Superior temporal gyrus (tissue), 1 donor: ENCODE measurements around the gene IL22RA2.
"Not testable (repeated sequence)": the region's sequence is repeated elsewhere in the genome, so short reads cannot be mapped to it uniquely, and the experiment has no call there.

Experiments
- DNase-seq: peaks from one replicate; pipeline ENCODE4 v3.0.0-alpha.2; 2016; ENCODE audit errors: extremely low spot score

The IL22RA2 gene, protein sequence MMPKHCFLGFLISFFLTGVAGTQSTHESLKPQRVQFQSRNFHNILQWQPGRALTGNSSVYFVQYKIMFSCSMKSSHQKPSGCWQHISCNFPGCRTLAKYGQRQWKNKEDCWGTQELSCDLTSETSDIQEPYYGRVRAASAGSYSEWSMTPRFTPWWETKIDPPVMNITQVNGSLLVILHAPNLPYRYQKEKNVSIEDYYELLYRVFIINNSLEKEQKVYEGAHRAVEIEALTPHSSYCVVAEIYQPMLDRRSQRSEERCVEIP

DNA sequence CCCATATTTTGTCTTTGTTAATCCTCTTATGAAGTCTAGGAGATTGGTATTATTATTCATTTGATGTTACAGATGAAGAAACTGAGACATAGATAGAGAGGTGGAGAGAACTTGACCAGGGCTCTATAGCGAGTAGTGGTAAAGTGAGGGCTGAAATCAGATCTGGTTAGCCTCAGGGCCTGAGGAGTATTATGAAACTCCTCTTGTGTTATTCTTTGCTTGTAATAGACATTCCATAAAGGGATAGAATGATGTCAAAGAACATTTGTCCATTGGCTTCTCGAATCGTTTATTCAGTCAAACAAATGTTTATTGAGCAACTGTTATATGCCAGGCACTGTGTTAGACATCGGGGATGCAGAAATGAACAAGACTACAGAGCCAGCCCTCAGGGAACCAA, at the start of gene IL22RA2:
TSS of gene IL22RA2 (minus strand) at position 144 of the 400 bp plus-strand sequence. CDS start 11,895 bp downstream, outside the sequence.
- DNase-seq, result no peak

DNA sequence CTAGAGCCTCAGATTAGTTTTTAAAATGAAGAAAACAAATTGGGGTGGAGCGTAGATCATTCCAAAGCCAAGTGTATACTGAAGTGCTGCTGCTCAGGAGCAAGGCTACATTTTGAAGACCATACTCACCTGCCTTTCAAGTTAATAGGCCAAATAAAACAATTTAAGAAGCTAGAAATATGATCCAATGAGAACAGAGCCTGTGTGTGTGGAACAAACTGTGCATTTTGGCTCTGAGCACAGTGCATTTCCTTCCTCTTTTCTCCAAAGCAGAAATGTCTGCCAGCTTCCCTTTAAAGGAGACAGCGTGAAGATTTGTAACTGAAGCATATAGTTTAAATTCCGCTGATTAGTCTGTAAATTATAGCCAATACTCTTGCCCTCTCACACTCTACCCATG, 48.9 kb upstream of the IL22RA2 start:
- DNase-seq, result no peak

DNA sequence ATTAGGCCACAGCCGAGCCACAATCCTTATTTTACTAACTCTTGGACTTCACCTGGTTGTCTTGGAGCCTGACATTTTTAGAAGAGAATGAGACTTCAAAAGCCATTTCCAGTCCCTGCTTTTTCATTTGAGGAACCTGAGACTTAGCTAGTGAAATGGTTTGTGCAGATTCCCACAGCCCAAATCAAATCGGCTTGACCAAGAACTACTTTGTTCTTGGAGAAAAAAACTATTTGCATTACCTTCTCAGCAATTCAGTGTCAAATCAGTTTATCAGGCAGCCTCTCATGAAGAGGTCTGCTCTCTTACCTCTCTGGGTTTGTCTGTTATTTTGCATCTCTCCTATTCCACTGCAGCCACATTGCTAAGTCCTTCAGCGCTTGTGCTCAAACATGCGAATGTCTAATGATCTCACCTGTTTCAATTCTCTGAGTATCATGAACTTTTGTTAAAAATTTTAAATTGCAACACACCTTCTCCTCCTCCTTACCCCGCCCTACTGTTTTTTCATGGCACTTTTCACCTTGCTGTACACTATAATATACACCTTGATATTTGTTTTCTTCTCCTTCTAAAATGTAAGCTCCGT, 46.3 kb upstream of the IL22RA2 start:
- DNase-seq, result no peak

DNA sequence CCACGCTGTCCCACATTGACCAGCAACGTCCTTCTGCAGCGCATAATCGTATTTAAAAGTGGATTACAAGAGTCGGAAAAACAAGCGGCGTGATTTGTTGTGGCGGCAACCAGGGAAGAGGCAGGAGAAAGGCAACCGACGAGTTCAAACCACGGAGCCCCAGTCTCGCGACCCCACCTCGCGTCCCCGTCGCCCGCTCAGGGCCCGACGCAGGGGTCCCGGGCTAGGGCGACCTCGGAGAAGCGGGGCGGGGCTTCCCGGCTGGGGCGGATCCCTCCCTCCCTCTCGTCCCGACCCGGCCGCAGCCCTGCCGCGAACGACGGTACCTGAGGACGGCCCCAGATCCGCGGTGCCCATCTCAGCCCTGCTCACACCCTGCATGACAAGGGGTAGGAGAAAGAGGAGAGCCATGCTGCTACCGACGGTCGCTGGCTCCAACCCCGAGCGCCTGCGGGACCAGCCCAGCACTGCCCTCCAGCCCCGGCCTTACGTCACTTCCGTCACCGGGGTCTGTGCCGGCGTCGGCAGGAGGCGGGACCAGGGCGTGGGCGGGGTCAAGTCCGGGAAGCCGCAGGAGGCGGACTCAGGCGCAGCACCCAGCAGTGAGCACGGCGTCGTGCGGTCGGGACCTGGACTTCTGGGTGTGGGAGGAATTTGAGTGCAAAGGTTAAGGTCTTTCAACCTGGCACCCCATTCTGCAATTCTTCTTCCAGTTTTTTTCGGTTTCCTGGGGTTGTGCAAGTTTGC, 45.6 kb upstream of the IL22RA2 start, which contains the start of gene IFNGR1:
TSS of gene IFNGR1 (minus strand) at position 469 of the 747 bp plus-strand sequence. CDS start at position 411, 58 bp downstream.
- DNase-seq, result peak; percentile 96

DNA sequence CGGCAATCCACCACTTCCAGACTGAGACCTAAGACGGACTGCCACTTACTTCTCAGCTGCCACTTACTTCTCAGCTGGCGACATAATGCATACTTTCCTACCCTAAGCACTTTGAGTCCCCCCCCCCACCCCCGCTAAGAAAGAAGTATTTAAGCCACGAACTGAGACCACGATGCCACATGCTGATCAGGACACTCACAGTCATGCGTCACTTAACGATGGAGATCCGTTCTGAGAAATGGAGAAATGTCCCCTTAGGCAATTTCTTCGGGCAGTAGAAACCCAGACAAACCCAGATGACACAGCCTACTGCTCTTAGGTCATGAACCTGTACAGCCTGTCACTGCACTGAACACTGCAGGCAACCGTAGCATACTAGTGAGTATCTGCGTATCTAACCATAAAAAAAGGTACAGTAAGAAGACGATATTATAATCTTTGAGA, 45.1 kb upstream of the IL22RA2 start:
- DNase-seq, result no peak

DNA sequence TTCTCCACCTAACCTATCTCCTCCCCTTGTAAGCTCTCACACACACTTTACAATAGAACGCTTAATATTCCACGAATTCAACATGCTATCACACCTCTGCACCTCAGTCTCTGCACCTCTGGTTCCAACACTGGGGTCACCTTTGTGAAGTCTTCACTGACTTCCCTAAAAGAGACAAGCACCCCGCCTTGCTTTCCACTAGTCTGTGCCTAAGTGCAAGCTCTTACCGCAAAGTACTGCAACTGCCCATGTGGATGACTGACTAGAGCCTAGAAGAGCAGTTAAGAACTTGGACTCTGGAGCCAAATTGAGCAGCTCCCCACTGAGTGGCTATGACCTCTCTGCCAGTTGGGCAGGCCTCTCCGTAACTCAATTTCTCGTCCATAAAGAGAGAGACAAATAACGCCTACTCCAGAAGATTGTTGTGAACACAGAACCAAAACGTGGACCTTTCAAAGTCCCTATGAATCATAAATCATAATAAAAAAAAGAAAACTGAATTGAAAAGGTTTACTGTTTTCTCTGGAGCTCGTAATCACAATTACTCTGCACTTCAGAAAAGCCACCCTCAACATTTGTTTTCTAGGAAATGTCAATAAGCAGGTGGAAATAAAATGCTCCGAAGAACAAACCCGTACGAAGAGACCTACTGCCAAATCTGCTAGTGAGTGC, 44.5 kb upstream of the IL22RA2 start:
- DNase-seq, result no peak

DNA sequence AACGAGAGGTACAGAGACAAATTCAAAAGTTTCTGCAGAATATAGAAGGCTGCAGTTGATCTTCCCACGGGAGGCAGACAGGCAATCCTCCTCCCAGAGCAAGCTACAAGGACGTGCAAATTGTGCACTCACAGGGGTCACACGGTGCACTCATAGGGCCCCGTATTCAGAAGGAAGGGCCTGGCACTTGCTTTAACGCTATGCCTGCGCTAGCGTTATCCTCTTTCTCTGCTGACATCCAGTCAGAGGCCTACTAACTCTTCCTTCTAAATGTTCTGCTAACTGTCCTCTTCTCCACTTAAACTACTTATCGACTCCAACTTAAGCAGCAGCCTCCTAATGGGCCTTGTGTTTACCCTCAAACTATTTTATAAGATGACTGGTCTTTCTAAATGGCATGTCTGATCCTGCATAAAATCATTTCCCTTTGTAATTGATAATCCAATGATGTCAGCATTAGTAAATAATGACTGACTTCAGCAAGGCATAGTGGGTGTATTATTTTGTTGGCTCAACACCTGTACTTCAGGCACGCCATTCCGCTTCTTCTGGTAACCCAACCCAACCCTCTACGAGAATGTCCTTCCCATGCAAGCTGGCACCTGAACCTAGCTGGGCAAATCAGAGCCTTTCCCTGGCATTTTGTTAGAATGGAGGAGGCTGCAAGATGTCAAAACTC, 43.6 kb upstream of the IL22RA2 start:
- DNase-seq, result no peak

DNA sequence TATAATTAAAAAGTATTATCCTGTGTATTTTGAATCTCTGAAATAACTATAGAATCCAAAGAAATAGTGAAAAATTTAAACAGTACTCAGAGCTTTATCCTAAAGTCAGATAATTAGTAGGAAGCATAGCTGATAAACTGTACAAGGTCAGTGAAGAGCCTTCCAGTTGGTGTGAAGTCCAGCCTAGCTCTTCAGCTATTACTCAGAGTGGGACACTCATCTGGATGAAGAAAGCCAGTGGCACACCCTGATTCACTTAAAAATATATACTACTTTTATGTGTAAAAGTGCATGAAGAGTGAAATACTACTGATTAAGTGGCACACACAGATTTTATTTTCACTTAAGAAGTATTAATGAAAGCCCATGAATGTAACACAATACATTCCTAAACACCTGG, 42.7 kb upstream of the IL22RA2 start:
- DNase-seq, result no peak

DNA sequence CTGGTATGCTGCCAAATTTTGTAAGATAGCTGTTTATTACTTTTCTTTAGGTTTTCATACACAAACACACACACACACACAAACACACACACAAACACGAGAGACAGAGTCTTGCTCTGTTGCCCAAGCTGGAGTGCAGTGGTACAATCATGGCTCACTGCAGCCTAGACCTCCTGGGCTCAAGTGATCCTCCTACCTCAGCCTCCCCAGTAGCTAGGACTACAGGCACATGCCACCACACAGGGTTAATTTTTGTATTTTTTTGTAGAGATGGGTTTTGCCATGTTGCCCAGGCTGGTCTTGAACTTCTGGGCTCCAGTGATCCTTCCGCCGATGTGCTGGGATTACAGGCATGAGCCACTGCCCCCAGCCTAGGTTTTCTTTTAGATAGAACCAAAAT, 42.2 kb upstream of the IL22RA2 start:
- not testable (repeated sequence) for DNase-seq

DNA sequence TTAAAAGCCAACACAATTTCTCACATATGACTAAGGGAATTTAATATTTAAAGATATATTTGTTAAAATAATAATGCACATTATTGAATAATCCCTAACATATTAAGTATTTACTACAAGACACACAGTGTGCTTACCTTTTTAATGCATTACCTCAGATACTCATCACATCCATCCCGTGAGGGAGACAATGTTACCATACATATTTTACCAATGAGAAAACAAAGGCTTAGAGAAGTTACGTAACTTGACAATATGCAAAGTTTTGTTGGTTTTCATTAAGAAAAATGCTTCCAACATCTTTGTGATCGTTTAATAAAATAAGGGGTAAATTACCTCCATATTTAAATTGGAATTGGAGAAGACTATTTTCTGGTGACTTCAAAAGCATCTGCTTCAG, 41.5 kb upstream of the IL22RA2 start:
- no peak for DNase-seq

DNA sequence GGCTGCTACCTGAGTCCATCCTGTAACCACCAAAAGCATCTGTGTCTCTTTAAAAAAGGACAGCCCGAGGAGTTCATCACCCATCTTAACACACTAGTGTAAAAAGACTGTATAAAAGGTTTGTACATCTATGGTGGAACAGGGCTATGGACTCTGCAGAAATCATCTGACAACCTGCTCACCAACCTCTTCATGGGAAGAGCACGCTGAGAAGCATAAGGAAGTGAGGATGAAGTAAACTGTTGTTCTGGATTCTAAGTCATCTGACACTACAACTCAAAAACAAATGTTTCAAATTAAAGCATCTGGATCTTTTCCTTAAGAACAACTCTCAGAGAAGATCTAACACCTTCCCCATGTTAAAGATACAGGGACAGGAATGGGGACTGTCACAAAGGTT, 40.4 kb upstream of the IL22RA2 start:
- DNase-seq, result no peak

DNA sequence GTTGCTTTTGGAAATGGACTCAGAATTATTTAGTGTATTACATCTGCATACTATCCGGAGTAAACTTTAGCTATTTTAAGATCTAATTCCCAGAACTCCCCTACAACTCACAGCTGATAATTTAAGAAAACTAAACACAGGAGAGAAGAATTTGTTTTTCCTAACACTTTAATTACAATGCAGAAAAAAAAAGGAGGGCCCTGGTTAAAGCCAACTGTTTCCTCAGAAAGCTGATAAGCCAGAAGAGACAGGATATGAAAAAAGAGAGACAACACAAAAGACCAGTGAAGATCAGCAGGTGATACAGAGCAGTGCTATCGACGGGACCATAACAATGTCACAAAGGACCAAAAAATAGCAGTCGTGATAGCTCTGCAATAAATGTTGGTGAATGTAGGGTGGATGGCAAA, 39.9 kb upstream of the IL22RA2 start:
- no peak for DNase-seq

DNA sequence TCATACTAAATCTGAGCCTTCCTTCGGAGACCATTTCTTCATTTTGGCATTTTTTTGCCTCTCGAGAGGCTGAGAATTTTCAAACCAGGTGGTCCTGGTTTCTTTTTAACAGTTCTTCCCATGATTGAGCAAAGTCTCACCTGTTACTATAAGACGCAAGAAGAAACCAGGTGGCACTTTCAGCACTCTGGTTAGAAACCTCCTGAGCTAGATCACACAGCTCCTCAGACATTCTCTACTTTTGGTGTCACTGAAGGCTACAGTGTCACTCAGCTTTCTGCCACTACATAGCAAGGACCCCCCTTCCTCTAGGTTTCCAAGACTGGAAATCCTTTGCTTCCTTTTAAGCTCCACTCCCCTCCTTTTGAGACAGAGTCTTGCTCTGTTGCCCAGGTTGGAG, 38.5 kb upstream of the IL22RA2 start:
- no peak for DNase-seq

DNA sequence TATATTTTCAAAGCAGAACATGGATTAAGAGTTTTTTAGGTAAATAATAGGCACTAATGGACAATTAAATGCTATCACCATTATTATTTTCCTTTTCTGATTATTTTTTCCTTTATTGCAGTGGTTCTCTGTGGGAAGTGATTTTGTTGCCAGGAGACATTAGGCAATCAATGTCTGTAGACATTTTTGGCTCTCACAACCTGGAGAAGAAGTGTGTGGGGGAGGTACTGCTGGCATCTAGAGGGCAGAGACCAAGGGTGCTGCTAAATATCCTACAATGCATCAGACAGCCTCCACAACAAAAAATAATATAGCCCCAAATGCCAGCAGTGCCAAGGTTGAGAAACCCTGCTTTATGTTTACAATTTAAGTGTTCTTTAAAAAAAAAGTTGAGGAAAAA, 37.5 kb upstream of the IL22RA2 start:
- no peak for DNase-seq

DNA sequence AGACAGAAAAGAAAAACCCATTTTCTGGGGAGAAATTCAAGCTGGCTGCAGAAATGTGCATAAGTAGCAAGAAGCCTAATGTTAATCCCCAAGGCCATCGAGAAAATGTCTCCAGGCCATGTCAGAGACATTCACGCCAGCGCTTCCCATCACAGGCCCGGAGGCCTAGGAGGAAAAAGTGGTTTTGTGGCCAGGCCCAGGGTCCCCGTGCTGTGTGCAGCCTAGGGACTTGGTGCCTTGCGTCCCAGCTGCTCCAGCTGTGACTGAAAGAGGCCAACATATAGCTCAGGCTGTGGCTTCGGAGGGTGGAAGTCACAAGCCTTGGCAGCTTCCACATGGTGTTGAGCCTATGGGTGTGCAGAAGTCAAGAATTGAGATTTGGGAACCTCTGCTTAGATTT, 34.8 kb upstream of the IL22RA2 start:
- no peak for DNase-seq

DNA sequence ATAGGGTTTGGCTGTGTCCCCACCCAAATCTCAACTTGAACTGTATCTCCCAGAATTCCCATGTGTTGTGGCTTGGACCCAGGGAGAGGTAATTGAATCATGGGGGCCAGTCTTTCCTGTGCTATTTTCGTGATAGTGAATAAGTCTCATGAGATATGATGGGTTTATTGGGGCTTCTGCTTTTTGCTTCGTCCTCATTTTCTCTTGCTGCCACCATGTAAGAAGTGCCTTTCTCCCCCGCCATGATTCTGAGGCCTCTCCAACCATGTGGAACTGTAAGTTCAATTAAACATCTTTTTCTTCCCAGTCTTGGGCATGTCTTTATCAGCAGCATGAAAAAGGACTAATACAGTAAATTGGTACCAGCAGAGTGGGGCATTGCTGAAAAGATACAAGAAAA, 34.0 kb upstream of the IL22RA2 start:
- not testable (repeated sequence) for DNase-seq

DNA sequence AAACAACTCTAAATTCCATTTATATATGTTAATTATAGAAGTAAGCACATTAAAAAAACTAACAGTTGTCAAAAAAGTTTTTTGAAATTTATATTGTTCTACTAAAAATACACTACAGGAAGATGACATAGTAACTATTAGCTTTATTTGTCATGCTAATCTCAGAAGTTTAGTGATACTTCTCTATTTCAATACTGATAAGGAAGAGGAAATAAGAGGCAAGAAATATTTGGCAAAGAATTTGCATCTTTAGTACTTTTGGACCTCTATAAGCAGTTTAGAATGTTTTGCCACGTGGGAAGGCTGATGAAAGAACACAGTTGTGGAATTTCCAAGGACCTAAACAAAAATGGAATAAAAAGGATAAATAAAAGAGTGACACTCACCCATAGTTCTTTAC, 33.1 kb upstream of the IL22RA2 start:
- DNase-seq, result no peak

DNA sequence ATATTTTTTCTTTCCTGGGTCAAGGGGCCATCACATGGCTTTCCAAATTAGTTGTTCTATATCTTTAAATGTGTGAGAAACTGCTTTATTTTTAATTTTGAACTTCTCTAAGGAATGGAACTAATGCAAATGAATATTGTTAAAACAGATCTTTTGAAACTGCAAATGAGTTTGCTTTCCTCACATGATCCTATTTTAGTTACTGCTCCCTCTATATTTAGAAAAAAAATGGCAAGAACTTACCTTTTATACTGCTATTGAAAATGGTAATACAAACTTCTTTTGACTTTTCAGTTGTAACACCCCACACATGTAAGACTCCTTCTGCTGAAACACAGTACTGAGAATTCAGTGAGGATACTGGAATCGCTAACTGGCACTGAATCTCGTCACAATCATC, 29.8 kb upstream of the IL22RA2 start:
- no peak for DNase-seq

DNA sequence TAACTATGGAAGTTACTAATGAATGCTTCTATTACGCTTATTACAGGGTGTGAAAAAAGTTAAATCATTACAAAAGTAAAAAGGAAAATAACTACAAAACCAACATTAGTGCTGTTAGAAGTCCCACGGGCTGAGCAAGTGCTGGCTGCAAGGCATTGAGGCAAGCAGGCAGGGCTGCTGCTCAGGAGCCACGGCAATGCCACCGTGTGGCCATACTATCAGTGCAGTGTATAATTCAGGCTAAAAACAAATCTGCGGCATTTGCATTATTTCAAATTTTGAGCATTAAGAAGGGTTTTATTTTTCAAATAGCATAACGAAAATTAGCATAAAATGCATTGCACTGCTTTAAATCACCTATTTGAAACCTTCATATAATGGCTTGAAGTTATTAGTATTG, 28.6 kb upstream of the IL22RA2 start:
- DNase-seq, result peak; percentile 78

DNA sequence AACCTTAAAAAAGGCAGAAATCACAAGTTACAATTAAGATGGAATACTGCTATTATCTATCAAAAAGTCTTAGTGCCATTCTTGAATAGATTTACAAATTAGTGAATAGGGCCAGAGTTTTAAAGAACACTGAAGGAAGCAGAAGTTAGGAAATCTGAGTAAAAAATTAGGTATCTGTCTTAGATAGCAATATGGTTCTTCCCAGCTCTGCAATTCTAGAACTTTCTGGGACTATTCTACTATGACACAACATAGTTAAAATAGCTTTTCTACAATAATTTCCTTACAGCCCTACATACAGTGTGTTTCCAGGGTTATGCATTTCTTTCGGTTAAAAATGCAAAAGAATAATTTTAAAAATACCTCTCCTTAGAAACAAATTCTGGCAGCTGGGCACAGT, 27.6 kb upstream of the IL22RA2 start:
- DNase-seq, result peak; percentile 11

DNA sequence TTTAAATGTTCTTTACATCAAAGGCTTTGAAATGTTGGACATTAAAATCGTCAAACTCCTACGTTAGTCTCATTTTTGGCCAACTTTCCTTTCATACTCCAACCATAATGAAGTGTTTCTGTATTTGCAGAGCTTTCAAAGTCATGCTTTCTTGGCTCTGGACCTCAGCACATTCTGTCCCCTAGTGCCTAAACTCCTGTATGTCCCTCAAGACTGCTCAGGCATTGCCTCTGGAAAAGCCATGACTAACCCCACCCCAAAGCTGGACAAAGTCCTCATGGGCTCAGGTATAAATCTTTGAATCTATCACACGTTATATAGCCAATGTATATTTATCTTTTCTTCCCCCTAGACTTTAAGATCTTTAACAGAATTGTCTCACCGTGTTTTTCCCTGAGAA, 26.8 kb upstream of the IL22RA2 start:
- DNase-seq, result no peak
